Measurements from ENCODE around the gene CD2.

- TF ChIP-seq, protein P1, sequence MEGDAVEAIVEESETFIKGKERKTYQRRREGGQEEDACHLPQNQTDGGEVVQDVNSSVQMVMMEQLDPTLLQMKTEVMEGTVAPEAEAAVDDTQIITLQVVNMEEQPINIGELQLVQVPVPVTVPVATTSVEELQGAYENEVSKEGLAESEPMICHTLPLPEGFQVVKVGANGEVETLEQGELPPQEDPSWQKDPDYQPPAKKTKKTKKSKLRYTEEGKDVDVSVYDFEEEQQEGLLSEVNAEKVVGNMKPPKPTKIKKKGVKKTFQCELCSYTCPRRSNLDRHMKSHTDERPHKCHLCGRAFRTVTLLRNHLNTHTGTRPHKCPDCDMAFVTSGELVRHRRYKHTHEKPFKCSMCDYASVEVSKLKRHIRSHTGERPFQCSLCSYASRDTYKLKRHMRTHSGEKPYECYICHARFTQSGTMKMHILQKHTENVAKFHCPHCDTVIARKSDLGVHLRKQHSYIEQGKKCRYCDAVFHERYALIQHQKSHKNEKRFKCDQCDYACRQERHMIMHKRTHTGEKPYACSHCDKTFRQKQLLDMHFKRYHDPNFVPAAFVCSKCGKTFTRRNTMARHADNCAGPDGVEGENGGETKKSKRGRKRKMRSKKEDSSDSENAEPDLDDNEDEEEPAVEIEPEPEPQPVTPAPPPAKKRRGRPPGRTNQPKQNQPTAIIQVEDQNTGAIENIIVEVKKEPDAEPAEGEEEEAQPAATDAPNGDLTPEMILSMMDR (IDR thresholded peaks at IDR 0.05) = no peak
- no peak for TF ChIP-seq POLR2A (IDR thresholded peaks at IDR 0.05)
- TF ChIP-seq EP300 (IDR thresholded peaks at IDR 0.05) = no peak
- no peak for TF ChIP-seq POLR2AphosphoS5 (IDR thresholded peaks at IDR 0.05)
Observed at GRCh38 chr1:116735246-116735645, 19.0 kb upstream of the CD2 start.
